ENCODE data around the gene DOK6. TPM values are rescaled to one million over a fixed set of nuclear protein-coding genes. Genes with fewer than 3 reads are reported as not detected.

DOK6 gene
- total and polyA plus RNA-seq, 2 experiments from 2014 or later: 0.29 to 0.42 TPM

- TF ChIP-seq NANOG (IDR thresholded peaks at IDR 0.05; ENCODE audit: borderline replicate concordance) (no peak), CREB1 (CRISPR knock-in tag; IDR thresholded peaks at IDR 0.05; ENCODE audit: low read depth) (no peak), STAT1 (IDR thresholded peaks at IDR 0.05; ENCODE audit: unreplicated experiment) (no peak), JUNB (IDR thresholded peaks at IDR 0.05; ENCODE audit: unreplicated experiment) (no peak), EZH2phosphoT487 (IDR thresholded peaks at IDR 0.05; ENCODE audit: unreplicated experiment) (no peak), EZH2 (IDR thresholded peaks at IDR 0.05; ENCODE audit: low read depth, unreplicated experiment) (no peak)
- TF ChIP-seq, protein P1, sequence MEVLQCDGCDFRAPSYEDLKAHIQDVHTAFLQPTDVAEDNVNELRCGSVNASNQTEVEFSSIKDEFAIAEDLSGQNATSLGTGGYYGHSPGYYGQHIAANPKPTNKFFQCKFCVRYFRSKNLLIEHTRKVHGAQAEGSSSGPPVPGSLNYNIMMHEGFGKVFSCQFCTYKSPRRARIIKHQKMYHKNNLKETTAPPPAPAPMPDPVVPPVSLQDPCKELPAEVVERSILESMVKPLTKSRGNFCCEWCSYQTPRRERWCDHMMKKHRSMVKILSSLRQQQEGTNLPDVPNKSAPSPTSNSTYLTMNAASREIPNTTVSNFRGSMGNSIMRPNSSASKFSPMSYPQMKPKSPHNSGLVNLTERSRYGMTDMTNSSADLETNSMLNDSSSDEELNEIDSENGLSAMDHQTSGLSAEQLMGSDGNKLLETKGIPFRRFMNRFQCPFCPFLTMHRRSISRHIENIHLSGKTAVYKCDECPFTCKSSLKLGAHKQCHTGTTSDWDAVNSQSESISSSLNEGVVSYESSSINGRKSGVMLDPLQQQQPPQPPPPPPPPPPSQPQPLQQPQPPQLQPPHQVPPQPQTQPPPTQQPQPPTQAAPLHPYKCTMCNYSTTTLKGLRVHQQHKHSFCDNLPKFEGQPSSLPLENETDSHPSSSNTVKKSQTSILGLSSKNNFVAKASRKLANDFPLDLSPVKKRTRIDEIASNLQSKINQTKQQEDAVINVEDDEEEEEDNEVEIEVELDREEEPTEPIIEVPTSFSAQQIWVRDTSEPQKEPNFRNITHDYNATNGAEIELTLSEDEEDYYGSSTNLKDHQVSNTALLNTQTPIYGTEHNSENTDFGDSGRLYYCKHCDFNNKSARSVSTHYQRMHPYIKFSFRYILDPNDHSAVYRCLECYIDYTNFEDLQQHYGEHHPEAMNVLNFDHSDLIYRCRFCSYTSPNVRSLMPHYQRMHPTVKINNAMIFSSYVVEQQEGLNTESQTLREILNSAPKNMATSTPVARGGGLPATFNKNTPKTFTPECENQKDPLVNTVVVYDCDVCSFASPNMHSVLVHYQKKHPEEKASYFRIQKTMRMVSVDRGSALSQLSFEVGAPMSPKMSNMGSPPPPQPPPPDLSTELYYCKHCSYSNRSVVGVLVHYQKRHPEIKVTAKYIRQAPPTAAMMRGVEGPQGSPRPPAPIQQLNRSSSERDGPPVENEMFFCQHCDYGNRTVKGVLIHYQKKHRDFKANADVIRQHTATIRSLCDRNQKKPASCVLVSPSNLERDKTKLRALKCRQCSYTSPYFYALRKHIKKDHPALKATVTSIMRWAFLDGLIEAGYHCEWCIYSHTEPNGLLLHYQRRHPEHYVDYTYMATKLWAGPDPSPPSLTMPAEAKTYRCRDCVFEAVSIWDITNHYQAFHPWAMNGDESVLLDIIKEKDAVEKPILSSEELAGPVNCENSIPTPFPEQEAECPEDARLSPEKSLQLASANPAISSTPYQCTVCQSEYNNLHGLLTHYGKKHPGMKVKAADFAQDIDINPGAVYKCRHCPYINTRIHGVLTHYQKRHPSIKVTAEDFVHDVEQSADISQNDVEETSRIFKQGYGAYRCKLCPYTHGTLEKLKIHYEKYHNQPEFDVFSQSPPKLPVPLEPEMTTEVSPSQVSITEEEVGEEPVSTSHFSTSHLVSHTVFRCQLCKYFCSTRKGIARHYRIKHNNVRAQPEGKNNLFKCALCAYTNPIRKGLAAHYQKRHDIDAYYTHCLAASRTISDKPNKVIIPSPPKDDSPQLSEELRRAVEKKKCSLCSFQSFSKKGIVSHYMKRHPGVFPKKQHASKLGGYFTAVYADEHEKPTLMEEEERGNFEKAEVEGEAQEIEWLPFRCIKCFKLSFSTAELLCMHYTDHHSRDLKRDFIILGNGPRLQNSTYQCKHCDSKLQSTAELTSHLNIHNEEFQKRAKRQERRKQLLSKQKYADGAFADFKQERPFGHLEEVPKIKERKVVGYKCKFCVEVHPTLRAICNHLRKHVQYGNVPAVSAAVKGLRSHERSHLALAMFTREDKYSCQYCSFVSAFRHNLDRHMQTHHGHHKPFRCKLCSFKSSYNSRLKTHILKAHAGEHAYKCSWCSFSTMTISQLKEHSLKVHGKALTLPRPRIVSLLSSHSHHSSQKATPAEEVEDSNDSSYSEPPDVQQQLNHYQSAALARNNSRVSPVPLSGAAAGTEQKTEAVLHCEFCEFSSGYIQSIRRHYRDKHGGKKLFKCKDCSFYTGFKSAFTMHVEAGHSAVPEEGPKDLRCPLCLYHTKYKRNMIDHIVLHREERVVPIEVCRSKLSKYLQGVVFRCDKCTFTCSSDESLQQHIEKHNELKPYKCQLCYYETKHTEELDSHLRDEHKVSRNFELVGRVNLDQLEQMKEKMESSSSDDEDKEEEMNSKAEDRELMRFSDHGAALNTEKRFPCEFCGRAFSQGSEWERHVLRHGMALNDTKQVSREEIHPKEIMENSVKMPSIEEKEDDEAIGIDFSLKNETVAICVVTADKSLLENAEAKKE (CRISPR knock-in tag; IDR thresholded peaks at IDR 0.05): no peak
- ATAC-seq (no peak), DNase-seq (ENCODE audit: low spot score) (no peak)
- Histone ChIP-seq H3K27ac (ENCODE audit: low read depth) (no peak overlapping the region), H3K4me2 (no peak overlapping the region), H3K36me3 (ENCODE audit: insufficient read depth) (no peaks in the 10 kb centered on the region), H4K20me1 (replicated peaks; ENCODE audit: insufficient read depth) (no peaks in the 10 kb centered on the region), H3K4me3 (no peak overlapping the region), H2AFZ (no peak overlapping the region), H3K79me2 (replicated peaks; ENCODE audit: insufficient read depth) (no peaks in the 10 kb centered on the region), H3F3A (replicated peaks; ENCODE audit: low read depth) (no peaks in the 10 kb centered on the region), H3K4me1 (ENCODE audit: insufficient read depth) (no peaks in the 10 kb centered on the region), H3K27me3 (ENCODE audit: insufficient read depth) (no peaks in the 10 kb centered on the region), H3K9me2 (ENCODE audit: insufficient read depth) (no peaks in the 10 kb centered on the region)
- Mint-ChIP-seq H3K9me3 (no peaks in the 10 kb centered on the region), H3K36me3 (ENCODE audit: low read depth) (no peaks in the 10 kb centered on the region), H3K4me3 (no peak overlapping the region), H3K4me1 (no peaks in the 10 kb centered on the region), H3K27me3 (ENCODE audit: insufficient read depth, low read depth, poor library complexity) (peaks cover 2% of the 10 kb centered on the region), H3K27ac (no peak overlapping the region)
These were observed 54.4 kb downstream of the DOK6 start for GRCh38 chr18:69455125-69455524.
